Caco-2 (cell line): ENCODE data around the gene PDGFRA. TPM values are rescaled to one million over a fixed set of nuclear protein-coding genes. Genes with fewer than 3 reads are reported as not detected.

ENCODE experiments used
- BruUV-seq: library from RNA; stranded (reverse); fragments of 400-500 nt; replicated peaks from 2 replicates; lab custom pipeline; 2021; lab: Mats Ljungman, UMichigan
- CTCF ChIA-PET: fragments of 300-600 bp; sonication (Branson Sonifier 250); formaldehyde crosslinking; loops from one replicate; lab custom pipeline; 2022; ENCODE audit warnings: antibody characterized with exemption; lab: Charles Lee
- POLR2A ChIA-PET: fragments of 300-600 bp; sonication (Branson Sonifier 250); formaldehyde crosslinking; loops from one replicate; lab custom pipeline; 2022; ENCODE audit warnings: antibody characterized with exemption; lab: Charles Lee
- DNase-seq, 2 experiments: peaks; one replicate each; pipeline versions ENCODE4 v3.0.0 to v3.0.0-alpha.2; 2020 to 2022
- H3K27me3 ChIP-seq: replicated peaks from 2 replicates; pipeline ENCODE4 v1.6.0; 2011; ENCODE audit warnings: low read length; ENCODE audit not compliant: control insufficient read depth, insufficient read depth
- H3K36me3 ChIP-seq: 2 replicates; pipeline ENCODE4 v1.5.1; 2011; ENCODE audit warnings: low read length; ENCODE audit not compliant: control insufficient read depth, insufficient read depth
- H3K4me1 ChIP-seq: fragments of 250-450 bp; sonication (Bioruptor Pico); 2 replicates; pipeline ENCODE4 v1.5.1; 2020; ENCODE audit warnings: mild to moderate bottlenecking
- H3K4me3 ChIP-seq: 2 replicates; pipeline ENCODE4 v1.5.1; 2011; ENCODE audit warnings: low read depth, mild to moderate bottlenecking, control low read depth, low read length
- H3K9me3 ChIP-seq: fragments of 250-450 bp; sonication (Bioruptor Pico); 2 replicates; pipeline ENCODE4 v1.5.1; 2020; ENCODE audit warnings: mild to moderate bottlenecking, moderate library complexity
- H3K27ac Mint-ChIP-seq: one replicate; pipeline ENCODE4 v1.8.0; 2022; ENCODE audit warnings: mixed read lengths; ENCODE audit not compliant: unreplicated experiment
- H3K27me3 Mint-ChIP-seq: one replicate; pipeline ENCODE4 v1.8.0; 2022; ENCODE audit warnings: mixed read lengths; ENCODE audit not compliant: insufficient read depth, unreplicated experiment
- H3K36me3 Mint-ChIP-seq: one replicate; pipeline ENCODE4 v1.8.0; 2022; ENCODE audit warnings: mild to moderate bottlenecking, mixed read lengths; ENCODE audit not compliant: insufficient read depth, unreplicated experiment
- H3K4me1 Mint-ChIP-seq: one replicate; pipeline ENCODE4 v1.8.0; 2022; ENCODE audit warnings: low read depth, mixed read lengths; ENCODE audit not compliant: unreplicated experiment
- H3K4me3 Mint-ChIP-seq: one replicate; pipeline ENCODE4 v1.8.0; 2022; ENCODE audit warnings: mild to moderate bottlenecking, moderate library complexity, mixed read lengths; ENCODE audit not compliant: unreplicated experiment
- H3K9me3 Mint-ChIP-seq: one replicate; pipeline ENCODE4 v1.8.0; 2022; ENCODE audit warnings: mixed read lengths; ENCODE audit not compliant: unreplicated experiment
- CTCF ChIP-seq, 2 experiments: fragments of 200-600 bp in 1 of 2; IDR thresholded peaks; 1 replicate in 1 of 2; 2 replicates in 1 of 2; pipeline versions ENCODE4 v1.5.1 to v1.8.0; 2011 to 2022; ENCODE audit warnings: antibody characterized with exemption in 1 of 2, control low read depth in 1 of 2, inconsistent platforms in 1 of 2, low read depth in 1 of 2, low read length in 1 of 2, mild to moderate bottlenecking in 1 of 2, moderate library complexity in 1 of 2; ENCODE audit not compliant: insufficient read depth in 1 of 2, severe bottlenecking in 1 of 2, unreplicated experiment in 1 of 2
- intact Hi-C: fragments of 100-400 bp; cut with micrococcal nuclease; formaldehyde crosslinking; loops from one replicate; pipeline ENCODE4 v1.10.0; 2022; ENCODE audit not compliant: unreplicated experiment
- total RNA-seq: library from RNA; stranded (reverse); gene quantifications from 2 replicates; pipeline ENCODE4 v1.2.3, GENCODE V29; 2022

Gene PDGFRA
- total RNA-seq, 1 experiment from 2014 or later, result 97.4 TPM

GRCh38 chr4:54230484-54231418 lies 1.7 kb downstream of the PDGFRA start:
- Mint-ChIP-seq H3K36me3 (peaks cover 83% of the 10 kb centered on the region), H3K4me1 (peaks cover 5% of the 10 kb centered on the region), H3K4me3 (peak overlapping the region; percentile 87), H3K9me3 (no peaks in the 10 kb centered on the region), H3K27me3 (no peaks in the 10 kb centered on the region), H3K27ac (peak overlapping the region; percentile 79)
- Histone ChIP-seq H3K9me3 (no peaks in the 10 kb centered on the region), H3K4me3 (peak overlapping the region; percentile 64), H3K4me1 (peaks cover 13% of the 10 kb centered on the region), H3K36me3 (no peaks in the 10 kb centered on the region), H3K27me3 (no peaks in the 10 kb centered on the region)
- POLR2A ChIA-PET, result no interaction called here
- BruUV-seq, result no TSS peak
- DNase-seq, result peak in 1 of 2 experiments; percentile 19
- CTCF ChIA-PET, result no interaction called here
- TF ChIP-seq CTCF (IDR thresholded peaks at IDR 0.05; ENCODE audit: insufficient read depth in 1 of 2, low read depth in 1 of 2, low read length in 1 of 2, severe bottlenecking in 1 of 2, unreplicated experiment in 1 of 2), result no peak
- intact Hi-C loops, result loop anchor here (5.0 kb wide), 2 partner anchors 853 to 1998 kb away; partner anchors contain the start of gene FIP1L1

GRCh38 chr4:54231419-54231767 lies 2.3 kb downstream of the PDGFRA start:
- H3K4me1 Mint-ChIP-seq, result peaks cover 5% of the 10 kb centered on the region
- H3K4me3 ChIP-seq, result peak overlapping the region; percentile 64
- no peaks in the 10 kb centered on the region for H3K9me3 Mint-ChIP-seq
- ChIA-PET CTCF (no interaction called here), POLR2A (no interaction called here)
- peaks cover 88% of the 10 kb centered on the region for H3K36me3 Mint-ChIP-seq
- no peaks in the 10 kb centered on the region for H3K36me3 ChIP-seq
- no peak for TF ChIP-seq CTCF (IDR thresholded peaks at IDR 0.05; ENCODE audit: insufficient read depth in 1 of 2, low read depth in 1 of 2, low read length in 1 of 2, severe bottlenecking in 1 of 2, unreplicated experiment in 1 of 2)
- no TSS peak for BruUV-seq
- no peaks in the 10 kb centered on the region for H3K9me3 ChIP-seq
- H3K4me3 Mint-ChIP-seq, result peak overlapping the region; percentile 87
- intact Hi-C loops, result loop anchor here (5.0 kb wide), 2 partner anchors 854 to 1999 kb away; partner anchors contain the start of gene FIP1L1
- no peak for DNase-seq
- peak overlapping the region; percentile 79 for H3K27ac Mint-ChIP-seq
- H3K27me3 ChIP-seq, result no peaks in the 10 kb centered on the region
- no peaks in the 10 kb centered on the region for H3K27me3 Mint-ChIP-seq
- H3K4me1 ChIP-seq, result peaks cover 6% of the 10 kb centered on the region

- peak; percentile 40 to 51 for DNase-seq
- no peaks in the 10 kb centered on the region for H3K27me3 Mint-ChIP-seq
- TF ChIP-seq CTCF (IDR thresholded peaks at IDR 0.05; ENCODE audit: insufficient read depth in 1 of 2, low read depth in 1 of 2, low read length in 1 of 2, severe bottlenecking in 1 of 2, unreplicated experiment in 1 of 2), result no peak
- peak overlapping the region; percentile 64 for H3K4me3 ChIP-seq
- H3K9me3 Mint-ChIP-seq, result no peaks in the 10 kb centered on the region
- no peaks in the 10 kb centered on the region for H3K36me3 ChIP-seq
- BruUV-seq, result no TSS peak
- intact Hi-C loops, result loop anchor here (5.0 kb wide), 2 partner anchors 855 to 2000 kb away; partner anchors contain the start of gene FIP1L1
- ChIA-PET CTCF (interaction anchor here (0.6 to 2.8 kb wide), 10 partner anchors 14 to 1212 kb away, joined by 3 to 32 read pairs (median 5); no protein-coding TSS in a partner anchor), POLR2A (no interaction called here)
- peak overlapping the region; percentile 87 for H3K4me3 Mint-ChIP-seq
- H3K27me3 ChIP-seq, result no peaks in the 10 kb centered on the region
- peaks cover 6% of the 10 kb centered on the region for H3K4me1 ChIP-seq
- H3K27ac Mint-ChIP-seq, result peak overlapping the region; percentile 79
- peaks cover 90% of the 10 kb centered on the region for H3K36me3 Mint-ChIP-seq
- no peaks in the 10 kb centered on the region for H3K9me3 ChIP-seq
- peaks cover 5% of the 10 kb centered on the region for H3K4me1 Mint-ChIP-seq
These were observed 2.9 kb downstream of the PDGFRA start for GRCh38 chr4:54231768-54232688.
